ENCODE data around the gene UBALD2.

DNA sequence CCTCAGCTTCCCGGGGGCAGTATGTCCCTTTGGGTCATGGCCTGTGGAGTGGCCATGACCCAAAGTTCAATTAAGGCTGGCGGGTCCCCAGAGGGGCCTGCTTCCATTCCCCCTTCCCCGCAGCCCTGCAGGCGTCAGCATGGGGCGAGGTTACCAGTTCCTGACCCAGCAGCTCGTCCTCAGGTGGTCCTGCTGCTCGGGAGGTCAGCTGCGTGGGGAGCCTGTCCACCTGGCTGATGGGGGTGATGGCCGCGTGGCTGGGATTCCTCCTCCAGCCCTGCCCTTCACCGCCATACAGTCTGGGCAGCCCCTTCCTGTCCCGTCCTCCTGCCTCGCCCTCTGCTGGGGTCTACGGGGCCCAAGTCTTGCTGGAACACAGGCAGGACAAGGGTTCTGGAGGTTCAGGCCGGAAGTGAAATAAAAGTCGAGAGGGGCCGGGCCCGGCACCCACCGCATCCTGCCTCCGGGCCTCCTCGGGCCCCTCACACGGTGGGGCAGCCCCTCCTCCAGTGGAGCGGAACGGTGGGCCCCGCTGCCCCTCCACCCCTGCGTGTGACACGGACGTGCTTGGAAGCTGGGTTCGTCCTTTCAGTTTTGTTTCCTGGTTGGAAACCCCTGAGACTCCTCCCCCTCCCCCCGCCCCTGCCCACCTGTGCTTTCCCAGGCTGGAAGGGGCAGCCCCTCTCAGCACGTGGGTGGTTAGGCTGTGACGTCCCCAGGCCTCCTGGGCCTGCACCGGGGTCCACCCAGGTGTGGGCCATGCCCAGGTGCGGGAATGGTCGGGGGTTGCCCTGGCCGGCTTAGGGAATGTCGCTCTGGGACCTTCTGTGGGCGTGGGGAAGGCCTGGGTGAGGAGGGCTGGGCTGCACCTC, 6.8 kb downstream of the UBALD2 start:
- TF ChIP-seq GTF2F1 (IDR thresholded peaks at IDR 0.05; ENCODE audit: low read length) (no peak), CHCHD3 (CRISPR knock-in tag; IDR thresholded peaks at IDR 0.05) (no peak), GMEB2 (CRISPR knock-in tag; IDR thresholded peaks at IDR 0.05; ENCODE audit: low read depth) (no peak), DPF2 (CRISPR knock-in tag; IDR thresholded peaks at IDR 0.05; ENCODE audit: borderline replicate concordance, low read depth) (no peak), BRD4 (CRISPR knock-in tag; IDR thresholded peaks at IDR 0.05) (no peak), TCF7 (IDR thresholded peaks at IDR 0.05; ENCODE audit: low read depth) (no peak), FOXA1 (IDR thresholded peaks at IDR 0.05) (no peak), FOXA1 (CRISPR knock-in tag; IDR thresholded peaks at IDR 0.05) (no peak), ZNF350 (CRISPR knock-in tag; IDR thresholded peaks at IDR 0.05; ENCODE audit: borderline replicate concordance, low read depth) (no peak)

All from HepG2 (cell line).